ENCODE measurements around the gene CEMIP2.

GRCh38 chr9:71636143-71636839 lies 132.0 kb downstream of the CEMIP2 start:
- TF ChIP-seq POLR2AphosphoS5 (IDR thresholded peaks at IDR 0.05; ENCODE audit: low read depth, low read length): no peak
- no peak for TF ChIP-seq POLR2A (IDR thresholded peaks at IDR 0.05; ENCODE audit: low read depth, low read length)
- no peak for TF ChIP-seq TAF1 (IDR thresholded peaks at IDR 0.05; ENCODE audit: low read depth, low read length)
- no peak for TF ChIP-seq SPI1 (IDR thresholded peaks at IDR 0.05; ENCODE audit: low read depth, low read length)
- TF ChIP-seq PAX5 (IDR thresholded peaks at IDR 0.05; ENCODE audit: insufficient read depth, low read length, severe bottlenecking): no peak
